Activated T-cell treated with anti-CD3 and anti-CD28 coated beads, Interleukin-2, amount 50 U/mL, for 24 hours (primary cell): ENCODE measurements around the gene ATRAID.
"Not testable (repeated sequence)": the region's sequence is repeated elsewhere in the genome, so short reads cannot be mapped to it uniquely, and the experiment has no call there.

ENCODE experiments used
- DNase-seq: peaks from one replicate; pipeline ENCODE4 v3.0.0-alpha.2; 2020
- H3K27ac Mint-ChIP-seq: 2 replicates; pipeline ENCODE4 v1.8.0; 2020; ENCODE audit warnings: mild to moderate bottlenecking, mixed read lengths
- H3K27me3 Mint-ChIP-seq: 2 replicates; pipeline ENCODE4 v1.8.0; 2020; ENCODE audit warnings: mixed read lengths
- H3K36me3 Mint-ChIP-seq: 2 replicates; pipeline ENCODE4 v1.8.0; 2020; ENCODE audit warnings: low read depth, mixed read lengths
- H3K4me1 Mint-ChIP-seq: 2 replicates; pipeline ENCODE4 v1.8.0; 2020; ENCODE audit warnings: low read depth, mixed read lengths
- H3K4me3 Mint-ChIP-seq: 2 replicates; pipeline ENCODE4 v1.8.0; 2020; ENCODE audit warnings: mild to moderate bottlenecking, moderate library complexity, mixed read lengths
- H3K9me3 Mint-ChIP-seq: 2 replicates; pipeline ENCODE4 v1.8.0; 2020; ENCODE audit warnings: mixed read lengths

The ATRAID gene

DNA sequence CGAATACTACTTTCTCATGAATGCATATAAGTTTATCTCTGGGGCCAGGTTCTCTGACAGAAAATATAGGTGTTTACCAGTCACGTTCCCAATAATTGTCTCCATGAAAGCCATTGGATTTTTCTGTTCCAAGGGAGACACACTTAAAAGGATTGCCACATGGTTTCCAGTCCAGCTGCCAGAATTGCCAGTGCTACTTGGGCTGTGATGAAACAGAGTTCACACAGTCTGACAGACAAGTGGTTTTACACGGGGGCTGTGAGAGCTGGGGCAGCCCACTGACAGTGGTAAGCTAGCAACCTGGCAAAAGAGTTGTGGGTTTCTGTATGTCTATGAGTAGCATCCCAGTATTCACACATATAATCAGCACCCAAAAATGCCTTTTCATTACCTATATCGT lies 27.7 kb upstream of the ATRAID start:
- no peak for DNase-seq
- Mint-ChIP-seq H3K36me3 (no peaks in the 10 kb centered on the region), H3K27ac (no peak overlapping the region), H3K4me1 (no peaks in the 10 kb centered on the region), H3K9me3 (no peaks in the 10 kb centered on the region), H3K4me3 (no peak overlapping the region), H3K27me3 (peaks cover 34% of the 10 kb centered on the region)

DNA sequence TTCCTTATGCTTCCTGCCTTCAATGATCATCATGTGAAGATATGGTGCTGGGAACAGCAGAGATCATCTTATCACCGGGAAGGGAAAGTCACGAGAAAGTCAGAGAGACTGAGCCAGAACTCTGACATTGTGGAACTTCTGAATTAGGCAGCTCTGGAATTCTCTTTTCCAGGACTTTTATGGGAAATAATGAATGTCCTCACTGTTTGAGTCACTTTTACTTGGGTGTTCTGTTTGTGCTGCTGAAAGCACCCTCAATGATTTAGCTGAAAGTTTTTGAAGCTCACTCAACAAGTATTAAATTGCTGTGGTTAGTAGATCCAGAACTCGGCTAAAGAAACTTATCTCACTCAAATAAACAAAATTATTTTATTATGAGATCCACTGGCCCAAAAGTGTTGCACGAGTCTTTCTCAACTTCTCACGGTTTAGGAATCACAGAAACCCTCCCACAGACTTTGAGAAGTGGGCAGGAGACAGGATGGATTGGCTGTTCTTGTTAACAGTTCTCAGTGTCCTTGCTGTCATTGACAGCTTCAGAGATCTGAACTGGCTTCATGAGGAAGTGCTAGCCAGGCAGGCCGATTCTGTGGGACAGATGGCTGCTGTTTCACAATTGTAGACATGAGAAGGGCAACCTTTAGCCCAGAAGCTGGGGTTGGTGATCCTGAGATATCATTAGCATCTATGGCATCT lies 26.4 kb upstream of the ATRAID start:
- H3K27ac Mint-ChIP-seq = no peak overlapping the region
- H3K27me3 Mint-ChIP-seq = peaks cover 24% of the 10 kb centered on the region
- H3K4me3 Mint-ChIP-seq = no peak overlapping the region
- H3K36me3 Mint-ChIP-seq = no peaks in the 10 kb centered on the region
- H3K4me1 Mint-ChIP-seq = no peaks in the 10 kb centered on the region
- DNase-seq = no peak
- H3K9me3 Mint-ChIP-seq = no peaks in the 10 kb centered on the region

DNA sequence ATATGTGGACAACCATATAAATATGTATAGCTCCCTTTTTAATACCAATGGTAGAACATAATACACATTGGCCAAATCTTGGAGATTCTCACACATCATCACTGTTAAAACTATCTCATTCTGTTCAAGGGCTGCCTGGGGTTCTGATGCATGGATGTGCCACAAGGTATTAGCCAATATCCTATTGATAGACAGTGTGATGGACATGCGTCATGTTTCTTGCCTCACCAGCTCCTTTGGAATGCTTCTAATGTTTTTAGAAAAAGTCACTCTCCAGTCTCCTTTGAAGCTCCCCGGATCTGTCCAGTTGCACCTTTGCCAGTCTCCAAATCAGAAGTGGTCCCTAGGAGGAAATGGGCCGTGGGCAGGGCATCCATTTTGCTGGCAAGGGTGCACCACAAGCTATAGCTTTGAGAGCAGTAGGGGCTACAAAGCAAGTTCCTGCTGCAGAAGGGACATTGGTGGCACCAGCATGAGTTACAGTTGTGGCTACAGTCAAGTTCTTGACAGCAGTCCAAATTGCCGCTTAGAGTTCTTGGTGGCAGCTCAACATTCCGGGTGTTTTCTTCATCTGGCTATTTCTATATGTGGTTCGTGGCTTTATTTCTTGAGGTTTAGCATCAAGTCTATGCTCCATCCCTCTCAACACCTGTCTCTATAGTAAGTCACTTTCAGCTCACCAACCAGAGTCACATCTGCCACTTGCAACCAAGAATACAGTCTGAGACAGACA lies 25.1 kb upstream of the ATRAID start:
- Mint-ChIP-seq H3K4me3 (no peak overlapping the region), H3K27me3 (peaks cover 11% of the 10 kb centered on the region), H3K27ac (no peak overlapping the region), H3K9me3 (no peaks in the 10 kb centered on the region), H3K4me1 (no peaks in the 10 kb centered on the region), H3K36me3 (no peaks in the 10 kb centered on the region)
- no peak for DNase-seq

DNA sequence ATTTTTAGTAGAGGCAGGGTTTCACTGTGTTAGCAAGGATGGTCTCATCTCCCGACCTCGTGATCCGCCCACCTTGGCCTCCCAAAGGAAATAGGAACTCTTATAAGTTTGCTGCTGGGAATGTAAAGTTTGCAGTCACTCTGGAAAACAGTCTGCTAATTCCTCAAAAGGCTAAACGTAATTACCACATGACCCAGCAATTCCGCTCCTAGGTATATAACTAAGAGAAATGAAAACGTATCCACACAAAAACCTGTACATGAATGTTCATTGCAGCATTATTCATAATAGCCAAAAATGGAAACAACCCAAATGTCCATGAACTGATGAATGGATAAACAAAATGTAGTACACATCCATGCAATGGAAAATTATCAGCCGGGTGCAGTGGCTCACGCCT lies 21.9 kb upstream of the ATRAID start:
- no peak overlapping the region for H3K4me3 Mint-ChIP-seq
- no peak for DNase-seq
- H3K27ac Mint-ChIP-seq = no peak overlapping the region
- no peaks in the 10 kb centered on the region for H3K36me3 Mint-ChIP-seq
- H3K4me1 Mint-ChIP-seq = no peaks in the 10 kb centered on the region
- H3K27me3 Mint-ChIP-seq = peaks cover 2% of the 10 kb centered on the region
- no peaks in the 10 kb centered on the region for H3K9me3 Mint-ChIP-seq

DNA sequence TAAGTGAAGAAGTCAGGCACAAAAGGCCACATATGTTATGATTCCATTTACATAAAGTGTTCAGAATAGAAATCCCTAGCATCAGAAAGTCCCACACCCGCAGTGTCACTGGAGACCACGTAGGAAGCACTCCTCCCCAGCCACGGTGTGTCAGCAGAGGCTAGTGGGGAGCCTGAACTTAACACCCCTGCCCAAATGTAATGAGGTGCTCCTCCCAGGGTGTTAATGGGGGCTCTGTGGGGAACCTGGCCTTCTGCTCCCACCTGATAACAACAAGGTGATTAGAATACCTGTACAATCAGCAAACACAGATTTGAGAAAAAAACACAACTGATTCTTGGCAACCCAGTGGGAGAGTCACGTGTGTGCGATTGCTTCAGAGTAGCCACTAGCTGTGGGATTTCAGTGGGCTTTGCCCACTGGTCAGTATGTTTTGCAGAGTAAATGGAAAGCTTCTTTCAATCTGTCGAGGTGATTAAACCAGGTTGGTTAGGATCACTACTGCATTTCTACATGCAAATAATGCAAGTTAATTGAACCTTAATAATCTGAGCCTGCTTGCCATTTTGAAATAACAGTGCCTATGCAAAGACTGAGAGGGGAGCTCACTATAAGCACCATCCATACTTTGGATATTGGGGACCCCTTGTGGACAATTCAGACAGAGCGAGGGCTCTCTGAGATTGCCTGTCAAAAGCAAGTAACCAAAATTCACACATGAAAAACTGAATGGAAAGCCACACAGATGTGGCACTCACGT lies 20.6 kb upstream of the ATRAID start:
- Mint-ChIP-seq H3K9me3 (no peaks in the 10 kb centered on the region), H3K36me3 (no peaks in the 10 kb centered on the region), H3K27me3 (no peaks in the 10 kb centered on the region), H3K4me3 (no peak overlapping the region), H3K27ac (no peak overlapping the region), H3K4me1 (no peaks in the 10 kb centered on the region)
- DNase-seq = no peak

DNA sequence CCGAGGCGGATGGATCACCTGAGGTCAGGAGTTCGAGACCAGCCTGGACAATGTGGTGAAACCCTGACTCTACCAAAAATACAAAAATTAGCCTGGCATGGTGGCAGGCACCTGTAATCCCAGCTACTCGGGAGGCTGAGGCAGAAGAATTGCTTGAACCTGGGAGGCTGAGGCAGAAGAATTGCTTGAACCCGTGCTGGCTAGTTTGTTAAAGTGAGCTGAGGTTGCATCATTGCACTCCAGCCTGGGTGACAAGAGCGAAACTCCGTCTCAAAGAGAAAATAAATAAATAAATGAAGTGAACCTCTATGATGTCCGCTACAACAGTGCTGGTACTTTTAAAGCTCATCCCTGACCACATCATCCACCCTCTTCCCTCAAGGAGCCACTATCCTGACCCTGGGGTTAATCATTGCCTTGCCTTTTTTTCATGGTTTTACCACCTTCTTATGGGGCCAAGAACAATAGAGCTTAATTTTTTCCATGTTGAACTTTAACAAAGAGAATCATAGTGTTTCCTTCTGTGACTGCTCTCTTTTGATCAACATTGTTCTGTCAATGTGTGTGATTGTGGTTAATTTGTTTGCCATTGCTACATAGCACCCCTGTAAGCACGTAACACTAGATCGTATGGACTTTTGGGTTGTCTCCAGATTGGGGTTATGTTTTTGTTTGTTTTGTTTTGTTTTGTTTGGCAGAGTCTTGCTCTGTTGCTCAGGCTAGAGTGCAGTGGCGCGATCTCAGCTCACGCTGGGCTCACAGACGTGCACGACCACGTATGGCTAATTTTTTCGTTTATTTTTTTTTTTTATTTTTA lies 17.1 kb upstream of the ATRAID start:
- Mint-ChIP-seq H3K27me3 (no peaks in the 10 kb centered on the region), H3K4me3 (no peak overlapping the region), H3K36me3 (peaks cover 13% of the 10 kb centered on the region), H3K9me3 (no peaks in the 10 kb centered on the region), H3K4me1 (no peaks in the 10 kb centered on the region), H3K27ac (no peak overlapping the region)
- DNase-seq = no peak

DNA sequence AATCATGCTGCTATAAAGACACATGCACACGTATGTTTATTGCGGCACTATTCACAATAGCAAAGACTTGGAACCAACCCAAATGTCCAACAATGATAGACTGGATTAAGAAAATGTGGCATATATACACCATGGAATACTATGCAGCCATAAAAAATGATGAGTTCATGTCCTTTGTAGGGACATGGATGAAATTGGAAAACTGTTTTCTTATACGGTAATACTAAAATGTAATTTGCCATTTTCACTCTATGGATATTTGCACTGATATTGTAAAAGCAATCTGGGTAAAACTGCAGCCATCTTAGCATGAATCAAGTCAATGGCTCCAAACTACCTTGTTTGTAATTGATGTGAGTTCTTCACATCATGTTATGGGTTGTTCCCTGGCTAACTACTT lies 16.0 kb upstream of the ATRAID start:
- H3K27me3 Mint-ChIP-seq, DNase-seq, H3K4me1 Mint-ChIP-seq, H3K4me3 Mint-ChIP-seq, H3K9me3 Mint-ChIP-seq, H3K27ac Mint-ChIP-seq: not testable (repeated sequence)
- H3K36me3 Mint-ChIP-seq = peaks cover 22% of the 10 kb centered on the region

DNA sequence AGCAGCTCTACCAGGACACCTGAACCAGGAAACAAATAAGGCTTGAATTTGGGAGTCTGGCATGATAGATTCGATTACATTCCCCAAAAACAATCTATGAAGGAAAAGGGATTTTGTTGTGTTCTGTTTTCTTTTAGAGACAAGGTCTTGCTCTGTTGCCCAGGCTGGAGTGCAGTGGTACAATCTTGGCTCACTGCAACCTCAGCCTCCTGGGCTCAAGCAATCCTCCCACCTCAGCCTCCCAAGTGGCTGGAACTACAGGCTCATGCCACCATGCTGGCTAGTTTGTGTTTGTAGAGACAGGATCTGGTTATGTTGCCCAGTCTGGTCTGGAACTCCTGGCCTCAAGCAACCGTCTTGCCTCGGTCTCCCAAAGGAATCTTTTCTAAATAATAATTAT lies 13.8 kb upstream of the ATRAID start:
- DNase-seq, H3K9me3 Mint-ChIP-seq, H3K4me1 Mint-ChIP-seq, H3K27me3 Mint-ChIP-seq, H3K27ac Mint-ChIP-seq, H3K4me3 Mint-ChIP-seq: not testable (repeated sequence)
- H3K36me3 Mint-ChIP-seq = peaks cover 44% of the 10 kb centered on the region

DNA sequence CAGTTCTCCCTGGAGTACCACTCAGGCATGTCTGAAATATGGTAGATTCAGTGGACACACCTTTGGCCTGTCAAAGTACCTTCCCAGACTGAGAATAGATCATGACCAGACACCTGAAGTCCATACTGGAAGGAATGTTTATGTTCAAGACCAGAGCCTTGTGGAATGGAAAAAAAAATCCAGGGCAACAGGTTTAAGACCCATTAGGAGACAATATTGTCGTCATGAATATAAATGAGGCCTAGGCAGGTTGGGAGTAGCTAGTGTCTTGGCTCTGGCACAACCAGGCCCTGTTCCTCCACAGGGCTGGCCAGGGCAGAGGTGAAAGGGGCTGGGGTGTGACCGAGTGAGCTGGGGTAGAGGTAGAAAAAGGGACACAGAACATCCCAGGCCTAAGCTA lies 13.2 kb upstream of the ATRAID start:
- H3K27ac Mint-ChIP-seq = no peak overlapping the region
- no peaks in the 10 kb centered on the region for H3K27me3 Mint-ChIP-seq
- no peak for DNase-seq
- H3K4me3 Mint-ChIP-seq = no peak overlapping the region
- H3K4me1 Mint-ChIP-seq = no peaks in the 10 kb centered on the region
- peaks cover 50% of the 10 kb centered on the region for H3K36me3 Mint-ChIP-seq
- no peaks in the 10 kb centered on the region for H3K9me3 Mint-ChIP-seq

DNA sequence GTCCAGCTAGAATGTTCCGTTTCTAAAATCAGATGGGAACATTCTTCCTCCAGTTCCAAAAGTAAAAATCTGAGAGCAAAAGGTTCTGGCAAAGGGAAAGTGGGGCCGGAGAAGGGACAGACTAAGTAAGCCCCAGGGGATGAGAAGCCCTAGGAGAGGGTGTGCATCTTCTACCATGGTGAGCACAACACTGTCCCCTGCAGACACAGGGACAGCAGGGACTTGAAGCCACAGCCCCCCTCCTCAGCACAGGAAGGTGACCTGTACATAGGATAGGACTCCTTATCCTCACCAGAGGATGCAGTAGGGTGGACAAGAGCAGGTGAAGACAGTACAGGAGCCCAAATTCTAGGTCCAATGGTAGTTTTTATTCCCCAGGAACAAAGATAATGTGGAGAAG lies 12.6 kb upstream of the ATRAID start:
- Mint-ChIP-seq H3K4me3 (no peak overlapping the region), H3K4me1 (no peaks in the 10 kb centered on the region), H3K36me3 (peaks cover 56% of the 10 kb centered on the region), H3K27ac (peak overlapping the region; percentile 10), H3K9me3 (no peaks in the 10 kb centered on the region), H3K27me3 (no peaks in the 10 kb centered on the region)
- DNase-seq = no peak

DNA sequence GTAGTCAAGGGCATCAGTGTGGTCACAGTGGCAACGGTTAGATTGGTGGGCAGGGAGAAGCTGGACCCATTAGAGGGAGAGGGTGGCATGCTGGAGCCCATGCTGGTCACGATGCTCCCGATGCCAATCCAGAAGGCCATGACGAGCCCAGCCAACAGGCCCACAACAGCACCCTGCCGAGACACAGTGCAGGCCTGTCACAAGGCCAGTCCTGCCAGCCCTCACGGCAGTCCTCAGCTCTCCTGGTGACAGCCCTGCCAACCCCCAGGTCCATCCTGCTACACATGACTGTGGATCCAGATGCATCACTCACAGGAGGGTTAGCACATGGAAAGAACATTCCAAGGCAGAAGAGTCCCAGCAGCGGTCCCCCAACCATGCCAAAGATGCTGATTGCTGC lies 10.2 kb upstream of the ATRAID start:
- Mint-ChIP-seq H3K27me3 (no peaks in the 10 kb centered on the region), H3K27ac (no peak overlapping the region), H3K36me3 (peaks cover 80% of the 10 kb centered on the region), H3K9me3 (no peaks in the 10 kb centered on the region), H3K4me1 (no peaks in the 10 kb centered on the region), H3K4me3 (no peak overlapping the region)
- DNase-seq = no peak

DNA sequence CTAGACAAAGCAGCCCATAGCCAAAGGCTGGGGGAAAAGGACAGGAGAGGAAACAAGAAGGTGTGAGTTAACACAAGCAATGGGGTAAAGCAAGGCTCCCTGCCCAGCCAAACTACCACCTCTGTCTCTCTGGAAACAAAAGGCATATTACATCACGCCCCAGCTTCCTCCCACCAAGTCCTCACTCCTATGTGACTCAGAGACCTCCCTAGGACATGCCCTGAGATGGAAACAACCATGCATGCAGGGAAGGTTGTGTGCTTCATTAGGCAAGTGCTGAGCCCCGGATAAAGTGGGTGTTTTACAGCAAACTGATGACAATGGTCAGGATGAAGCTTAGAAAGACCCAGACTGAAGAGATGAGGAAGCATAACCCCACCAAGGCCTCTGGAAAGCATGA lies 9.0 kb upstream of the ATRAID start:
- DNase-seq = no peak
- H3K27me3 Mint-ChIP-seq = no peaks in the 10 kb centered on the region
- no peaks in the 10 kb centered on the region for H3K4me1 Mint-ChIP-seq
- H3K27ac Mint-ChIP-seq = no peak overlapping the region
- H3K36me3 Mint-ChIP-seq = peaks cover 92% of the 10 kb centered on the region
- no peaks in the 10 kb centered on the region for H3K9me3 Mint-ChIP-seq
- no peak overlapping the region for H3K4me3 Mint-ChIP-seq

DNA sequence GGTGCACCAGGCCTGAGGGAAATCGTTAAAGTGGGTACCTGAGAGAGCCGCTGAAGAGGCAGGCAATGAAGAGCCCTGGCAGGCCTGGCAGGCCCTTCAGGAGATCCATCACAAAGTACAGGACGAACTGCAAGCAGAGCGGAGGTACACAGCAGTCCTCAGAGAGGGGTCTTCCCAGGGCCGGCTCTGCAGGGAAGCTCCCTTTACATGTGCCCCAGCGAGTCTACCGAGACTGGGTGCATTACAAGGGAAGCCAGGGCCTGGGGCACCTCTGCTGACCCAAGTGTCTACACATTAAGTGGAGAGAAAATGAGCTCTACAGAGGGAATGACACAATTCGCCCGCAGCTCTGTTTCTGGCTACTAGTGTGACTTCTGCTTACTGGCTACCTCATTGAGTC lies 8.1 kb upstream of the ATRAID start:
- H3K27me3 Mint-ChIP-seq = no peaks in the 10 kb centered on the region
- H3K27ac Mint-ChIP-seq = no peak overlapping the region
- no peak for DNase-seq
- H3K4me1 Mint-ChIP-seq = peaks cover 6% of the 10 kb centered on the region
- H3K9me3 Mint-ChIP-seq = no peaks in the 10 kb centered on the region
- peaks cover 98% of the 10 kb centered on the region for H3K36me3 Mint-ChIP-seq
- H3K4me3 Mint-ChIP-seq = no peak overlapping the region

DNA sequence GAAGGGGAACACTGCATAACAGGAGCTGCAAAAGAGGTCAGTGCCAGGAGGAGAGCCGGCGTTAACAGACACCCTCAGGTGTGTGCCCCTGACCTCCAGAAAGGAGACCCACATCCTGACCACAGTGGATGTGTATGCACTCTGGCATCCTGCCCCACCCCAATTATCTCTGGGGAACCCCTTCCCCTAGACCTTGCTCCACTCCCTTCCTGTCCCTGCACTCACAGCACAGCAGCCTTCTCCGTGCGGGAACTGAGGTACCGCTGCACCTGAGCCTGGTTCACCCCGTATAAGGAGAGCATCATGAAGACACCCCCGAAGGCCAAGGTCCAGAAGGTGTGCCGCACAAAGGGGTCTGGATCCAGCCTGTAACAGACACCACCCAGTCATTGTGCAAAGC lies 7.3 kb upstream of the ATRAID start:
- Mint-ChIP-seq H3K4me1 (peaks cover 14% of the 10 kb centered on the region), H3K27ac (peak overlapping the region; percentile 24), H3K27me3 (no peaks in the 10 kb centered on the region), H3K36me3 (peaks cover 98% of the 10 kb centered on the region), H3K4me3 (no peak overlapping the region), H3K9me3 (no peaks in the 10 kb centered on the region)
- DNase-seq = no peak
